GM12878 (cell line): ENCODE data around the gene ASTL. TPM values are rescaled to one million over a fixed set of nuclear protein-coding genes. Genes with fewer than 3 reads are reported as not detected.

Experiments used
- ATAC-seq: fragments of 200-7000 bp; cut with Tn5 transposase; 3 replicates; pipeline ENCODE4 v1.9.1; 2020; ENCODE audit warnings: mild to moderate bottlenecking, moderate library complexity
- BruUV-seq: library from RNA; stranded (reverse); fragments of 400-500 nt; replicated peaks from 2 replicates; lab custom pipeline; 2021; lab: Mats Ljungman, UMichigan
- CTCF ChIA-PET: fragments of 300-600 bp; sonication (Branson Sonifier 250); formaldehyde crosslinking; extraction: SDS; loops from one replicate; lab custom pipeline; 2021; ENCODE audit warnings: inconsistent platforms; lab: Yijun Ruan, JAX
- POLR2A ChIA-PET: fragments of 350-600 bp; formaldehyde crosslinking; extraction: SDS; loops from one replicate; lab custom pipeline; 2021; ENCODE audit warnings: inconsistent platforms; lab: Charles Lee
- RAD21 ChIA-PET: fragments of 300-600 bp; sonication (Branson Sonifier 250); formaldehyde crosslinking; loops from one replicate; lab custom pipeline; 2023; ENCODE audit warnings: antibody characterized with exemption; ENCODE audit not compliant: unreplicated experiment; lab: Charles Lee
- SMC1A ChIA-PET: fragments of 300-600 bp; sonication (Branson Sonifier 250); formaldehyde crosslinking; loops from one replicate; lab custom pipeline; 2023; ENCODE audit not compliant: unreplicated experiment, uncharacterized antibody; lab: Charles Lee
- DNase-seq: peaks from one replicate; pipeline ENCODE4 v3.0.0-alpha.2; 2011; ENCODE audit warnings: low read depth, low spot score
- FAIRE-seq: peaks from 3 replicates; lab custom pipeline; 2011; peaks lifted over from hg19 to GRCh38; lab: Jason Lieb, UNC
- H2AFZ ChIP-seq: 2 replicates; pipeline ENCODE4 v1.6.0; 2011; ENCODE audit warnings: low read depth, low read length, control low read depth; ENCODE audit not compliant: control insufficient read depth
- H3K27ac ChIP-seq: 2 replicates; pipeline ENCODE4 v1.5.1; 2011; ENCODE audit warnings: control low read depth; ENCODE audit not compliant: control insufficient read depth, insufficient read depth
- H3K27me3 ChIP-seq, 2 experiments: replicated peaks in 1 of 2; 2 replicates each; pipeline versions ENCODE4 v1.6.0 to v1.6.1; 2011; ENCODE audit warnings: low read length in 1 of 2; ENCODE audit not compliant: control insufficient read depth in 2 of 2, insufficient read depth in 2 of 2
- H3K36me3 ChIP-seq, 2 experiments: 2 replicates each; pipeline ENCODE4 v1.5.1; 2011; ENCODE audit warnings: low read length in 1 of 2; ENCODE audit not compliant: control insufficient read depth in 2 of 2, insufficient read depth in 2 of 2
- H3K4me1 ChIP-seq: 2 replicates; pipeline ENCODE4 v1.6.1; 2011; ENCODE audit warnings: mild to moderate bottlenecking, low read length, moderate library complexity, mixed read lengths; ENCODE audit not compliant: control insufficient read depth, insufficient read depth
- H3K4me2 ChIP-seq: 2 replicates; pipeline ENCODE4 v1.6.0; 2011; ENCODE audit warnings: control low read depth; ENCODE audit not compliant: control insufficient read depth, insufficient read depth
- H3K4me3 ChIP-seq: fragments of 200-600 bp; sonication (generic); 2 replicates; pipeline ENCODE4 v1.5.1; 2016
- H3K79me2 ChIP-seq: 2 replicates; pipeline ENCODE4 v1.6.0; 2011; ENCODE audit warnings: low read length; ENCODE audit not compliant: control insufficient read depth, insufficient read depth
- H3K9ac ChIP-seq: 2 replicates; pipeline ENCODE4 v1.8.0; 2011; ENCODE audit warnings: low read length, control low read depth, mixed read lengths; ENCODE audit not compliant: control insufficient read depth, insufficient read depth
- H3K9me3 ChIP-seq: replicated peaks from 3 replicates; pipeline ENCODE4 v1.5.1; 2011; ENCODE audit warnings: mild to moderate bottlenecking, low read length; ENCODE audit not compliant: control insufficient read depth, insufficient read depth
- H4K20me1 ChIP-seq: 2 replicates; pipeline ENCODE4 v1.6.0; 2011; ENCODE audit not compliant: control insufficient read depth, insufficient read depth
- BACH1 ChIP-seq: fragments of 450-650 bp; IDR thresholded peaks from 2 replicates; pipeline ENCODE4 v1.6.1; 2017; ENCODE audit warnings: mild to moderate bottlenecking, borderline replicate concordance
- TCF12 ChIP-seq: IDR thresholded peaks from 2 replicates; pipeline ENCODE4 v1.6.1; 2011; ENCODE audit warnings: low read depth, mild to moderate bottlenecking, low read length
- WGBS: methylation state at CpG from one replicate; pipeline ENCODE4 v1.1.6; 2016; ENCODE audit warnings: low lambda C conversion rate; ENCODE audit not compliant: insufficient replicate concordance, insufficient coverage; ENCODE audit errors: missing lambda C conversion rate; 5-methylcytosine and 5-hydroxymethylcytosine counted together
- in situ Hi-C: fragments of 300-500 bp; cut with MboI; formaldehyde crosslinking; loops from 9 replicates; pipeline ENCODE4 v1.14.3; 2018; ENCODE audit warnings: mixed read lengths
- intact Hi-C: fragments of 100-400 bp; cut with micrococcal nuclease; formaldehyde crosslinking; loops from one replicate; pipeline ENCODE4 v1.14.2; 2022; ENCODE audit not compliant: unreplicated experiment
- polyA plus RNA-seq, 11 experiments: library from polyadenylated mRNA; depleted of rRNA in 4 of 11; unstranded in 6 of 11; stranded (reverse) in 5 of 11; fragments of >200 nt; fragmentation: Nextera tagmentation in 4 of 11; fragmentation: Illumina TruSeq in 1 of 11; extraction: Ambion mirVana in 4 of 11; extraction: Trizol in 1 of 11; gene quantifications; 1 replicate in 1 of 11; 2 replicates in 10 of 11; pipeline versions ENCODE4 v1.2.1 to v1.2.3, GENCODE V29; 2011 to 2016; ENCODE audit warnings: inconsistent platforms in 2 of 11, missing spikeins in 2 of 11, low read depth in 1 of 11
- total RNA-seq, 4 experiments: library from RNA; depleted of rRNA in 3 of 4; stranded (reverse); fragments of >200 nt in 3 of 4; fragmentation: Illumina TruSeq in 1 of 4; extraction: Trizol in 1 of 4; gene quantifications; 2 replicates each; pipeline versions ENCODE4 v1.2.1 to v1.2.3, GENCODE V29; 2013 to 2021
- TF ChIP-seq, protein P1 (sequence below): fragments of 450-650 bp; conservative IDR thresholded peaks from 2 replicates; pipeline ENCODE4 v1.6.1; 2017; ENCODE audit warnings: mild to moderate bottlenecking, moderate library complexity

ASTL gene
- total and polyA plus RNA-seq, 10 of the 15 experiments (the other 5 are each of a cell fraction or from before 2014, with no cell fraction given): 0.18 to 1.0 (median 0.38) TPM; not detected in 4

DNA sequence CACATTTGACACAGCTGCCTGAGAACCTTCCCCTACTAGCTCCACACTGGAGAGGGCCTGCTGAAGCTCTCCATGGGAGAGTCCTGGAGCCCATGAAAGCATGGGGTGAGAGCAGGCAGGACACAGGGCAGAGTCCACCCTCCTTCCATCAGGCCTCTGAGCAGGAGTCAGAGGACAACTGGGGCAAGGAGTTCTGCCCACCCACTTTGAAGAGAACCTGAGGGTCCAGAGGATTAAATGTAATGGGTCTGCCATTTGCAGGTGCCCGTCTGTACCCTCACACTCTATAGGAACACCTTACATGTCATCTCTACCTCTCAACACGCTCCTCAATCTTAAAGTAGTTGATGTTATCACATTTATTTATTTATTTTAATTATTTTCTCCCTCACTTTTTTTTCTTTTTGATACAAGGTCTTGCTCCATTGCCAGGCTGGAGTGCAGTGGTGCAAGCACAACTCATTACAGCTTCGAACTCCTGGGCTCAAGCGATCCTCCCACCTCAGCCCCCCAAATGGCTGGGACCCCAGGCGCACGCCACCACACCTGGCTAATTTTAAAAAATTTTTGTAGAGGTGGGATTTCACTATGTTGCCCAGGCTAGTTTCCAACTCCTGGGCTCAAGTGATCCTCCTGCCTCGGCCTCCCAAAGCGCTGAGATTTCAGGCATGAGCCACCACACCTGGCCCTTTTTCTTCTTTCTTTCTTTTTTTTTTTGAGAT, 32.1 kb downstream of the ASTL start:
- no peak for FAIRE-seq
- RAD21 ChIA-PET: no interaction called here
- H3K4me1 ChIP-seq: no peaks in the 10 kb centered on the region
- H3K4me3 ChIP-seq: no peak overlapping the region
- BruUV-seq: no TSS peak
- intact Hi-C loops: no loop called here
- TF ChIP-seq BACH1 (no peak), TCF12 (no peak)
- TF ChIP-seq, protein P1, sequence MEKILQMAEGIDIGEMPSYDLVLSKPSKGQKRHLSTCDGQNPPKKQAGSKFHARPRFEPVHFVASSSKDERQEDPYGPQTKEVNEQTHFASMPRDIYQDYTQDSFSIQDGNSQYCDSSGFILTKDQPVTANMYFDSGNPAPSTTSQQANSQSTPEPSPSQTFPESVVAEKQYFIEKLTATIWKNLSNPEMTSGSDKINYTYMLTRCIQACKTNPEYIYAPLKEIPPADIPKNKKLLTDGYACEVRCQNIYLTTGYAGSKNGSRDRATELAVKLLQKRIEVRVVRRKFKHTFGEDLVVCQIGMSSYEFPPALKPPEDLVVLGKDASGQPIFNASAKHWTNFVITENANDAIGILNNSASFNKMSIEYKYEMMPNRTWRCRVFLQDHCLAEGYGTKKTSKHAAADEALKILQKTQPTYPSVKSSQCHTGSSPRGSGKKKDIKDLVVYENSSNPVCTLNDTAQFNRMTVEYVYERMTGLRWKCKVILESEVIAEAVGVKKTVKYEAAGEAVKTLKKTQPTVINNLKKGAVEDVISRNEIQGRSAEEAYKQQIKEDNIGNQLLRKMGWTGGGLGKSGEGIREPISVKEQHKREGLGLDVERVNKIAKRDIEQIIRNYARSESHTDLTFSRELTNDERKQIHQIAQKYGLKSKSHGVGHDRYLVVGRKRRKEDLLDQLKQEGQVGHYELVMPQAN: no peak
- TF ChIP-seq, all 136 proteins: peak for 0
- DNase-seq (no peak), ATAC-seq (no peak)
- 62% methylated on average over 8 of the region's 8 CpGs for WGBS
- CTCF ChIA-PET: no interaction called here
- Histone ChIP-seq H2AFZ (no peak overlapping the region), H3K4me2 (no peak overlapping the region), H4K20me1 (no peaks in the 10 kb centered on the region), H3K9ac (no peak overlapping the region), H3K36me3 (no peaks in the 10 kb centered on the region), H3K9me3 (peaks cover 4% of the 10 kb centered on the region; the same call in 2 of the 3 replicates), H3K79me2 (no peaks in the 10 kb centered on the region), H3K27ac (no peak overlapping the region), H3K27me3 (no peaks in the 10 kb centered on the region)
- in situ Hi-C loops: no loop called here
- SMC1A ChIA-PET: no interaction called here
- POLR2A ChIA-PET: interaction anchor here (0.6 kb wide), 1 partner anchor 10 kb away, joined by 4 read pairs; no protein-coding TSS in a partner anchor
